Activated naive CD4-positive, alpha-beta T cell treated with anti-CD3 and anti-CD28 coated beads, Interleukin-2, amount 50 U/mL, for 16 hours (primary cell): ENCODE measurements around the gene ADGRV1.
"Not testable (repeated sequence)": the region's sequence is repeated elsewhere in the genome, so short reads cannot be mapped to it uniquely, and the experiment has no call there.

ENCODE experiments used
- DNase-seq: peaks from one replicate; pipeline ENCODE4 v3.0.0-alpha.2; 2020

ADGRV1 gene

GRCh38 chr5:90921418-90921973 lies 362.9 kb downstream of the ADGRV1 start:
- DNase-seq = no peak

DNA sequence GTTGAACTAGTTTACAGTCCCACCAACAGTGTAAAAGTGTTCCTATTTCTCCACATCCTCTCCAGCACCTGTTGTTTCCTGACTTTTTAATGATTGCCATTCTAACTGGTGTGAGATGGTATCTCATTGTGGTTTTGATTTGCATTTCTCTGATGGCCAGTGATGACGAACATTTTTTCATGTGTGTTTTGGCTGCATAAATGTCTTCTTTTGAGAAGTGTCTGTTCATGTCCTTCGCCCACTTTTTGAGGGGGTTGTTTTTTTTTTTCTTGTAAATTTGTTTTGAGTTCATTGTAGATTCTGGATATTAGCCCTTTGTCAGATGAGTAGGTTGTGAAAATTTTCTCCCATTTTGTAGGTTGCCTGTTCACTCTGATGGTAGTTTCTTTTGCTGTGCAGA lies 365.6 kb downstream of the ADGRV1 start:
- DNase-seq = not testable (repeated sequence)

DNA sequence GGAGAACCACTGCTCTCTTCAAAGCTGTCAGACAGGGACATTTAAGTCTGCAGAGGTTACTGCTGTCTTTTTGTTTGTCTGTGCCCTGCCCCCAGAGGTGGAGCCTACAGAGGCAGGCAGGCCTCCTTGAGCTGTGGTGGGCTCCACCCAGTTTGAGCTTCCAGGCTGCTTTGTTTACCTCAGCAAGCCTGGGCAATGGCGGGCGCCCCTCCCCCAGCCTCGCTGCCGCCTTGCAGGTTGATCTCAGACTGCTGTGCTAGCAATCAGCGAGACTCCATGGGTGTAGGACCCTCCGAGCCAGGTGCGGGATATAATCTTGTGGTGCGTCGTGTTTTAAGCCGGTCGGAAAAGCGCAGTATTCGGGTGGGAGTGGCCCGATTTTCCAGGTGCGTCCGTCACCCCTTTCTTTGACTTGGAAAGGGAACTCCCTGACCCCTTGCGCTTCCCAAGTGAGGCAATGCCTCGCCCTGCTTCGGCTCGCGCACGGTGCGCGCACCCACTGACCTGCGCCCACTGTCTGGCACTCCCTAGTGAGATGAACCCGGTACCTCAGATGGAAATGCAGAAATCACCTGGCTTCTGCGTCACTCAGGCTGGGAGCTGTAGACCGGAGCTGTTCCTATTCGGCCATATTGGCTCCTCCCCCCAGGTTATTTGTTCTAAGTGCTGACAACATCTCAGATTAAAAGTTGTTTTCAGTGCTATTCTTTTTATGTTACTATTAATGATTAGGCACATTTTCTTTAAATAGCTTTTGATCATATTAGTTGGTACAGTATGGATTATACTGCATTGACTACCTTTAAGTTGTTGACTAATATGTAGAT lies 370.6 kb downstream of the ADGRV1 start:
- DNase-seq = not testable (repeated sequence)

GRCh38 chr5:90930062-90930461 lies 371.5 kb downstream of the ADGRV1 start:
- DNase-seq = no peak

DNA sequence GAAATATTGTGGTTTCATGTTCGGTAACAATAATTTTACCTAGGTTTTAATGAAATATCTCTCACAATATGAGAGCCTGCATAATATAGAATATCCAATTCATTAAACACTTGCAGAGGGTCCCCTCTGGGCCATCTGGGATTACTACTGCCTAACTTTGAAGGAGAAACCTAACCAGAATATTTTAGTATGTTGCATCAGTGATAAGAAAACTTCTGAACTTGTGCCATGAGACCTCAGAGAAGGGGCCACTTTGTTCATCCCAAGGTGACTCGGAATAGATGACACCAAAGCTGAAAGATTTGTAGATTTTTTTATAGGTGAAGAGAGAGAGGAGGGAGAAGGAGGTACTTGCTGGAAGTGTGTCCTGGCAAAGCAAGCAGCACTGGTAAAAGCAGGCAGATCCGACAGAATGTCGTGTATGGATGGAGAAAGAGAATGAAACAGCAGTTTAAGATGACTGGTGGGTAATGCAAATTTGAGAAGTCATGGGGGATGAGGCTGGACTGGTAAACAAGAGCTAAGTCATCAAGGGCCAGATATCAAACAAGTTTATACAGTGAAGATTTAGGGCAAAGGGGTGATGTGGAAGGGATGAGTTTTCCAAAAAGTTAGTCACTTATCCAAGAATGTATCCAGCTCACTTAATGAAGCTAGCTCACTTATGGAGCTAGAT lies 372.3 kb downstream of the ADGRV1 start:
- no peak for DNase-seq

DNA sequence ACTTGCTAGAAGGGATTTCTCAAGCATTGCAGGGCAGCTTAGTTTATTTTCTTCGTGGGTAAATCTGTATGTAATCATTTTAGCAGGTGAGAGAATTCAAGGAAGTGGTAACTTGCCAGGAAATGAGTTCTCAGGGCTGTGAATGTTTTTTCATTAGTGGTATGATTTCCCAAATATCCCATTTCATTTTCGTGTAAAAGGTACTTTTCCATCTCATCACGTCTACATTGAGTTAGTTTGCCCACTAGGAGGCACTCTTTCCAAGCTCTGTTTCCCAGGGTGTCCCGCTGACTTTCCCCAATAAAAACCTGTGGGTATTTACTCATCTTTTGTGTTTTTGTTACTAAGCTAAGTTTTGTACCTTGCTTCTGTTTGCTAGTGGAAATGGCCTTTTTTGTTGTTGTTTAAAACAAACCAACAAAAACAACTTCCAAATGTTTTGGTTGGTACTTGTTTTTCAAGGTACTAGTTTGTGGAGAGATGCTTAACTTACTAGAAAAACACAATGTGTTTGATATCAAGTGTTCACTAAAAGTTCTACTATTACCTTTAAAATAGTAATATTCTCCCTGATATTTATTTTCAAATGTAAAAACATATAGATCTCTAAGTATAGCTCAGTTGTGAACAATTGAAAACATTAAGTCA lies 373.6 kb downstream of the ADGRV1 start:
- DNase-seq = peak; percentile 15

DNA sequence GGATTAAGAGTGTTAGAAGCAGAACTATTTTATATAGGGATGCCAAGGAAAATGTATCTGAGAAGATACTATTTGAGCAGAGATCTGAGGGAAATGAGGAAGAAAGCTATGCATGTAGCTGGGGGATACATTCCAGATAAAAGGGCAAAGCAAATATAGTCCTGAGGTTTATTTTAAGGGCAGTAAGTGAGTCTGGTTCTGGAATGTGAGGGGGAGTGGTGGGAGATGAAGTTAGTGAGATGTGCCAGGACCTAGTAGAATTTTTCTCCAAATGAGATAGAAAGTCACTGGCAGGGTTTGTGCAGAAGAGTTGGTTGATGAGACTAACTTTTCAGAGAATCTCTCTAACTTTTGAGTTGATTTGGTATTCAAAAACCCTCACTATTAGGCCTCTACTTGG lies 374.7 kb downstream of the ADGRV1 start:
- DNase-seq = no peak

DNA sequence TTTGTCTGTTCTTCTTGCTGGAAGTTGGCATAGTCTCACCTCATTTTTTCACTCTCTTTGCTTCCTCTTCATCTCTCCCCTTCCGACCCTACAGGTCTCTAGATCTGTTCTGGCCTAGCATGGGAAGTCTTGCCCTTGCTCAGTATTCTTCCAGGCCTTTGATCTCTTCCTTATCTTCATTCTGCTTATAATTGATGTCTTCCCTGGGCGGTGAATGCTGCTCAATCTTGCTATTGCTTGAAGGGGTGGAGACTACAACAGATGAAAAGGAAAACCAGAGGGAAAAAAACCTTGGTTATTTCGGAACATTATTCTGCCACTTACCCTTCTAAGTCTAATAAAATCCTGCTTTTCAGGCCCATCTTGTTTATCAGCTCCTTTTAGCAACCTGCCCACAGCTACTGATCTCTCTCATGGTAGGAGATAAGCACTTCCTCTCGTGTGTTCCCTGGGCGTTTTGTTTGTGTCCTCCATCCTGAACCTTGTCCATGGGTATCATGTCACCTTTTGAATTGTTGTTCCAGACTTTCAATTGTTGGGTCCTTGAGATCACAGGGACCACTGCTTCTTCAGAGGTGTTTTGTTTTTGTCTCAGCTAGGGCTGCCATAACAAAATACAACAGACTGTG lies 375.6 kb downstream of the ADGRV1 start:
- no peak for DNase-seq

DNA sequence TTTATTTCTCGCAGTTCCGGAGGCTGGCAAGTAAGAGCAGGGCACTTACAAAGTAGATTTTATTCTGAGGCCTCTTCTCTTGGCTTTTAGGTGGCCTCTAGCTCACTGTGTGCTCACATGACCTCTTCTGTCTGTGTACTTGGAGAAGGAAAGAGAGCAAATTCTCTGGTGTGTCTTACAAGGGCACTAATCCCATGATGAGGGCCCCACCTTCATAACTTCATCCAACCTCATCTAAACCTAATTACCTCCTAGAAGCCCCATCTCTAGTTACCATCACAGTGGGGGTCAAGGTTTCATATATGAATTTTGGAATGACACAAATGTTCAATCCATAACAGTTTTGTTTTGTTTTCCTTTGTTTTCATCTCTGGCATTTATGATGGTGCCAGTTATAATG lies 376.1 kb downstream of the ADGRV1 start:
- DNase-seq = no peak

DNA sequence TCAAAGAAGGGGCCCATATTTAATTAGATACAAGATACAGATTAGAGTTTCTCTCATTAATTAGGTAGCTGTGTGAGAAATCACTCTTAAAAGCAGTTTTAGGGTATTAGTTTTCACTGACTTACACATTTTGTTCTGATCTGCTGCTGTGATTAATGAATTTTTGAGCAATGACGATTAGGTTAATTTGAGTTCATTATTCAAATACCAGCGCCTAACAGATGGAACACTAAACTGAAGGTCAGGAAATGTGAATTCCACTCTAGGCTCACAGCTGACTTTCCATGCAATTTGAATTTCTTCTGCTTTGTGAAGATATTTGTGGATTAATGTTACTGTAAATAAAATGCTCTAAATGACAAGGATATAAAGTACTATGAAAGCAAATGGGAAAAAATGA lies 380.6 kb downstream of the ADGRV1 start:
- no peak for DNase-seq

- peak; percentile 28 for DNase-seq
Observed at GRCh38 chr5:90940227-90940995, 381.8 kb downstream of the ADGRV1 start.

DNA sequence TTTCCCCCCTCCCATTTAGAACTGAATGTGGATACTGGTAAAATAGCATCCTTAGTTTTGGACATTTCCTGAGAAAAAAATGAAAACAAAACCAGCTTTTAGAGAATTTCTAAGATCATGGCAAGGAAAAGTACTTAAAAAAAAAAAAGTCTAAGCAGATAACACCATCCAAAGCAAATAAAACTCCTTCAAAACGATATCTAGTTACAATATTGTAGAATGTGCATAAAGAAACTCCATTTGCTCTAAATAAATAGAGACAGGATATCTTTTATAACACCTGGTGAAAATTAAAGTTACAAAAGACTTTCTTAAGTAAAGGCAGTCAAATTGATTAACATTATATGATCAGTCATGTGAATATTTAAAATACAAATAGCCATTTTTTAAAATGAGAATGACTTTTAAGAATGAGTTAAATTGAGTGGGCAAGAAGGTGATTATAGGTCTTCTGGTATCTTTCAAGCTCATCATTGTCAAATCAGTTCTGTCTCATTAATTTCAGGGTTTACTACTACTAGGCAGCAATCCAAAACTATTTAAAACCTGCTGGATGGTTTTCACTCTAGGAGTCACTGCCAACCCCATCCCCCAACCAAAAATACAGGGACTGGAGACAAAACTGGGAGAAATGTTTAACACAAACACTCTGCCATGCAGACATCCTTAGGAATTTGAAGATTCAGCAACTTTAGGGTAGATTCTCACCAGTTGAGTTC lies 382.6 kb downstream of the ADGRV1 start:
- no peak for DNase-seq

DNA sequence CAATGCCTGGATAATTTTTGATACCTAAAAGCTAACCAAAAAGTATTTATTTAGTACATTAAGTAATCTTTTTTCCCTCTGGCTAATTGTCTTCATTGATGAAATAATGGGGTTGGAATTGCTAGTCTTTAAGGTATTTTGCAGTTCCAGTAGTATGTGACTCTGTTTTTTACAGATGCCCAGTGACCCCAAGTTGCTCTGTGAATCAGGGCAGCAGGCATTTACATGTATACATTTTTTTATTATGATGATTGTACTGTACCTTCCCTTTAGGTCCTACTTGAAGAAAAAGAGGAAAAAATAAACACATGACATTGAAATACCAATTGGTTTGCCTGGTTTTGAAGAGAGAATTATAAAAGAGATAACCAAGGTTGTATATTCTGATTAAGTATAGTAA lies 385.5 kb downstream of the ADGRV1 start:
- no peak for DNase-seq

DNA sequence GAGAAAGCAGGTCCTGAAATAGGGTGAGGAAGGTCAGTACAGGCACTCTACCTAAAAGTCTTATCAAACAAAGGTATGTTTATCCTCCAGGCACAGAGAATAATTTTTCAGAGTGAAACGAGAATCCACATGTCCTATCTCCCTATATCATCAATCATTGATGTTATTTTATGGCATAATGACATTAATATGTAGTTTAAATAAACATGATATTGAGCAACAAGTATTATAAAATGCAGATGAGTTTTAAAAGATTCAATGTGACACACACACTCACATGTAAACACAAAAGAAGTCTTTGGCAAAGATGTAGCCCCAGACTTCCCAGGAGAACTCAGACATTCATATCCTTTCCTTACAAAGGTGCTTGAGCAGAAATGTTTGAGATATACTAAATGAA lies 389.1 kb downstream of the ADGRV1 start:
- DNase-seq = no peak

DNA sequence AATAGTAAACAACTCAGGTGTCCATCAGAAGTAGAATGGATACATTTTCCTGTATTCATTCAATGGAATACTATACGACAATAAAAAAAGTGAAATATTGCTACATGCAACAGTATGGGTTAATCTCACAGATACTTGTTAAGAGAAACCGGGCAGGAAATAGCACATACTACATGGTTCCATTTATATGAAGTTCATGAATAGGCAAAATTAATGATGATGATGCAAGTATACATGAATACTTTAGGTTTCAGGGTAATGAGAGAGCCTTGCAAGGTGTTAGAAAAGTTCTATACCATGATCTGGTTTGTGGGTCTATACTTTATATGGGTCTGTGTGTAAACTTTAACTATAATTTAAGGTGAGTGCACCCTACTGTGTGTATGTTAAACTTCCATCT lies 390.4 kb downstream of the ADGRV1 start:
- DNase-seq = no peak

- DNase-seq = no peak
Observed at GRCh38 chr5:90949469-90950358, 391.1 kb downstream of the ADGRV1 start.

- DNase-seq = no peak
Observed at GRCh38 chr5:90955001-90955635, 396.5 kb downstream of the ADGRV1 start.

- DNase-seq = no peak
Observed at GRCh38 chr5:90956511-90957097, 398.0 kb downstream of the ADGRV1 start.

- no peak for DNase-seq
Observed at GRCh38 chr5:90957906-90958305, 399.3 kb downstream of the ADGRV1 start.

DNA sequence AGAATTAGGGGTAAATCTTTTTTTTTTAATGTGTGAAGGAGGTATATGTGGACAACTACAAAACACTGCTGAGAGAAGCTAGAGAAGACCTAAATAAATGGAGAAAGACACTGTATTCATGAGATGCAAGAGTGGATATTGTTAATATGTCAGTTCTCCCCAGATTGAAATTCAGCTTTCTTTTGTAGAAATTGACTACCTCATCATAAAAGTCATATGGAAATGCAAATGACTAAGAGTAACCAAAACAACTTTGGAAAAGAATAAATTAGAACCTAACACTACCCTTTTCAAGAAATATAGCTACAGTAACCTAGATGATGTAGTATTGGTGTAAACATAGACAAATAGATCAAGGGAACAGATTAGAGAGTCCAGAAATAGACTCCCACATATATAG lies 400.7 kb downstream of the ADGRV1 start:
- DNase-seq = no peak
